ENCODE results near the gene ZNF44. TPM values are rescaled to one million over a fixed set of nuclear protein-coding genes. Genes with fewer than 3 reads are reported as not detected.

Gene ZNF44
- total RNA-seq, 2 donors from 2014 or later = 6.6 to 15.5 TPM

DNA sequence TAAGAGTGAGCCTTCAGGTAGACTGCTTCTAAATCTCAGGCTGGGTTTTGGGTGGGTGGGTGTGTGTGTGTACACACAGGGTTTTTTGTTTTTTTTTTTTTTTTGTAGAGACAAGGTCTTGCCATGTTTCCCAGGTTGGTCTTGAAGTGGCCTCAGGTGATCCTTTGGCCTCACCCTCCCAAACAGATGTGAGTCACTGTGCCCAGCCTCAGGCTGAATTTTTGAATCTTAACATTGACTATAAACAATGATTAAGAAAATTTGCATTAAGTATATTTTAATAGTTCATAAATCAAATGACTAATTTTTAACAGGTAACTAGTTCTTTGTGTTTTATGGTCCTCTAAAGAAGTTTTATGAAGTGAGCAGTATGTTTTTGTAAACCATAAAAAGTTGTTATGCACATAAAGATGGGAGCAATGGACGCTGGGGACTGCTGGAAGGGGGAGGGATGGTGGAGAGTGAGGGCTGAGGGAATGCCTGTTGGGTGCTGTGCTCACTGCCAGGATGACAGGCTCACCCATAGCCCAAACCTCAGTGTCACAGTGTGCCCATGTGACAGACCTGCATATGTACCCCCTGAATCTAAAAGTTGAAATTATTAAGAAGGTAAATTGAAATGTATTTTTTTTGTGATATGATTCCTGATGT is 71.6 kb downstream of the ZNF44 start:
- ATAC-seq = no peak
- peaks cover 4 to 20% of the 10 kb centered on the region in 2 donors for H3K9me3 Mint-ChIP-seq
- peaks cover 12 to 18% of the 10 kb centered on the region in 2 donors for H3K36me3 Mint-ChIP-seq
- H3K27ac Mint-ChIP-seq = no peak overlapping the region
- no peak for DNase-seq (ENCODE audit: low spot score in 2 of 2)

Other genes starting within 250 kb of the ZNF44 start
- gene ZNF878, start 241.9 kb downstream of the ZNF44 start, total RNA-seq = 1 to 10 TPM in 1 of 2 donors, under 1 TPM in 1; 0.59 to 1.3 TPM
- 1 to 10 TPM; 1.6 to 8.3 TPM for gene ZNF844, start 230.2 kb downstream of the ZNF44 start, total RNA-seq
- gene ZNF20, start 154.5 kb downstream of the ZNF44 start, total RNA-seq = 1 to 10 TPM; 1.6 to 5.1 TPM
- gene ZNF625, start 138.1 kb downstream of the ZNF44 start, total RNA-seq = 1 to 10 TPM; 4.7 to 5.4 TPM
- gene ZNF136, start 131.8 kb downstream of the ZNF44 start, total RNA-seq = 10 to 100 TPM; 10.8 to 12.5 TPM
- 10 to 100 TPM in 1 of 2 donors, 1 to 10 TPM in 1; 4.8 to 10.8 TPM for gene ZNF563, start 38.8 kb upstream of the ZNF44 start, total RNA-seq
- 1 to 10 TPM in 1 of 2 donors, under 1 TPM in 1; 0.47 to 5.2 TPM for gene ZNF442, start 70.8 kb upstream of the ZNF44 start, total RNA-seq
- gene ZNF799, start 106.4 kb upstream of the ZNF44 start, total RNA-seq = 1 to 10 TPM; 3.6 to 6.2 TPM
- gene ZNF443, start 146.1 kb upstream of the ZNF44 start, total RNA-seq = 10 to 100 TPM in 1 of 2 donors, 1 to 10 TPM in 1; 3.6 to 11.6 TPM
- 1 to 10 TPM; 1.6 to 3.5 TPM for gene ZNF709, start 189.9 kb upstream of the ZNF44 start, total RNA-seq